Nucleus accumbens (tissue), 56 donors: ENCODE data around the gene UFL1.
"Not testable (repeated sequence)": the region's sequence is repeated elsewhere in the genome, so short reads cannot be mapped to it uniquely, and the experiment has no call there.

ENCODE experiments used
- DNase-seq, 56 donors: peaks; one replicate each; lab custom pipeline; 2025; lab: John Stamatoyannopoulos, UW

Gene UFL1

DNA sequence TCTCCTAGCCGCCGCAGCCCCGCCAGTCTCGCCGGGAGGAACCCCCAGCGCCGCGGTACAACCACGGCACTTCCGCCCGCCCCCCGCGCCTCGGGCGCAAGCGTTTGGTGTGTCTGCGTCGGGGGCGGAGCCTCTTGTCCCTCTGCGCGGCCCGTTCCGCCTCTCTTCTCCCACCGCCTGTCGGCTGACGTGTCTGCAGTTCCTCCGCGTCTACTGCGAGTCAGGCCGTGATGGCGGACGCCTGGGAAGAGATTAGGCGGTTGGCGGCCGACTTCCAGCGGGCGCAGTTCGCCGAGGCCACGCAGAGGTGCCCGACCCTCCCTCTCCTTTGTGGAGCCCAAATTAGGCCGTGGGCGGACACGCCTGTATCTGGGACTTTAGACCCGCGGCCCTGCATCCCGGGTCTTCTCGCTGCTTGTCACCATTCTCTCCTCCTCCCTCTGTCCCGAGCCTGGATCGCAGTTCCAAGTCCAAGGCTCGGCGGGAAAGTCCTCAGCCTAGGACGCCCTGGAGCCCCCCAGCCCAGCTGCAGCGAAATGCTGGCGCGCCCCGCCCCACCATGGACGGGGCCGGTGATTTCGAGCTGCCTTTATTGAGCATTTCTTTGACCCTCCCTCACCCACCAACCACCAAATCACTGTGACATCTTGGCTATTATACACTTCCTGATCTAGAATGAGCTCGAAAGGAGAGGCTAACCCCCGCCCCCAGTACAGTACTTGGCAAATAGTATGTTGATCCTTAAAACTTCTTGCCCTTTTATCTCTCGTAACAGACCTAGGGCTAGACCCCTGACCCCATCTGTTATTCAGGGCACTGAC is at the start of gene UFL1:
TSS of gene UFL1 (plus strand) at position 163 of the 821 bp plus-strand sequence. CDS start at position 231, 68 bp downstream.
- DNase-seq, result peak; percentile 56 to 96 (median 90)

DNA sequence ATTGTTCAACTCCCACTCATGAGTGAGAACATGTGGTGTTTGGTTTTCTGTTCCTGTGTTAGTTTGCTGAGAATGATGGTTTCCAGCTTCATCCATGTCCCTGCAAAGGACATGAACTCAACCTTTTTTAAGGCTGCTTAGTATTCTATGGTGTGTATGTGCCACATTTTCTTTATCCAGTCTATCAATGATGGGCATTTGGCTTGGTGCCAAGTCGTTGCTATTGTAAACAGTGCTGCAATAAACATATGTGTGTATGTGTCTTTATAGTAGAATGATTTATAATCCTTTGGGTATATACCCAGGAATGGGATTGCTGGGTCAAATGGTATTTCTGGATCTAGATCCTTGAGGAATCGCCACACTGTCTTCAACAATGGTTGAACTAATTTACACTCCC is 49.3 kb upstream of the UFL1 start:
- not testable (repeated sequence) for DNase-seq

DNA sequence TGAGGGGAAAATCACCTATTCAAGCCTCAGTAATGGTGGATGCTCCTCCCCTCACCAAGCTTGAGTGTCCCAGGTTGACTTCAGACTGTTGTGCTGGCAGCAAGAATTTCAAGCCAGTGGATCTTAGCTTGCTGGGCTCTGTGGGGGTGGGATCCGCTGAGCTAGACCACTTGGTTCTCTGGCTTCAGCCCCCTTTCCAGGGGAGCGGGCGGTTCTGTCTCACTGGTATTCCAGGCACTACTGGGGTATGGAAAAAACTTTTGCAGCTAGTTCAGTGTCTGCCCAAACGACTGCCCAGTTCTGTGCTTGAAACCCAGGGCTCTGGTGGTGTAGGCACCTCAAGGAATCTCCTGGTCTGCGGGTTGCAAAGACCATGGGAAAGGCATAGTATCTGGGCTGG is 42.9 kb upstream of the UFL1 start:
- DNase-seq, result no peak

DNA sequence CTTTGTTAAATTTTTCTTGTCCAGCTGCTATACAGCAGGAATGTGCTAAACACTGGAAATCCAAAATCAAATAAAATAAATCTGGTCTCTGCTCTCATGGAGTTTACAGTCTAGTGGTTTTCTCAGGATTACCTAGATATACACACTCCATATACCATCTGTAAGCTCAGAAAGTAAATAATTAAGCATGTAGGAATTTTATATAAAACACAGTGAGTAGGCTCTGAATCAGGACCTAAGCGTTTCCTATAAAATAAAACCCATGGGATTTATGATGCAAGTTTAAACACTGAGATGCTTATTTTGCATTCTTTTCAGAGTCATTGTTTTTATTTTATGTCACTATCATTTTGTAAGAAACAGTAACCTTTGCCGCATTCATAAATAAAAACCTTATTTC is 29.7 kb upstream of the UFL1 start:
- DNase-seq, result no peak

DNA sequence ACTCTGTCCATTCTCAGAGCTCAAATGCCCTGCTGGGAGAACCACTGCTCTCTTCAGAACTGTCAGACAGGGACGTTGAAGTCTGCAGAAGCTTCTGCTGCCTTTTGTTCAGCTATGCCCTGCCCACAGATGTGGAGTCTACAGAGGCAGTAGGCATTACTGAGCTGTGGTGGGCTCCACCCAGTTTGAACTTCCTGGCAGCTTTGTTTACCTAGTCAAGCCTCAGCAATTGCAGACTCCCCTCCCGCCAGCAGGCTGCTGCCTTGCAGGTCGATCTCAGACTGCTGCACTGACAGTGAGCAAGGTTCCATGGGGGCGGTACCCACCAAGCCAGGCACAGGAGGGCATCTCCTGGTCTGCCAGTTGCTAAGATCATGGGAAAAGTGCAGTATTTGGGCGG is 21.8 kb upstream of the UFL1 start:
- no peak for DNase-seq

DNA sequence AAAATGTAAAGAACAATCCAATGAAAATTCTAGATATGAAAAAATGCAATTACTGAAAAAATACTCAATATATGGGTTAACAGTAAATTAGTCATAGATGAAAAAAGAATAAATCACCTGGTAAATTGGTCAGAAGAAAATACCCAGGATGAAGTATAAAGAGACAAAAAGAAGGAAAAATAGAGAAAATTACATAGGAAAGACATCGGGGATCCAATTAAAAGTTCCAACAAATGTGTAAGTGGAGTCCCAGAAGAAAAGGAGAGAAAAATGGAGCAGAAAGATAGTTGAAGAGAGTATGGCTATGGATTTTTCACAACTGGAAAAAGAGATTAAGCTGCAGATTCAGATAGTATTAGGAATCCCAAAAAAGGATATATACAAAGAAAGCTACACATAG is 18.7 kb upstream of the UFL1 start:
- DNase-seq, result no peak

DNA sequence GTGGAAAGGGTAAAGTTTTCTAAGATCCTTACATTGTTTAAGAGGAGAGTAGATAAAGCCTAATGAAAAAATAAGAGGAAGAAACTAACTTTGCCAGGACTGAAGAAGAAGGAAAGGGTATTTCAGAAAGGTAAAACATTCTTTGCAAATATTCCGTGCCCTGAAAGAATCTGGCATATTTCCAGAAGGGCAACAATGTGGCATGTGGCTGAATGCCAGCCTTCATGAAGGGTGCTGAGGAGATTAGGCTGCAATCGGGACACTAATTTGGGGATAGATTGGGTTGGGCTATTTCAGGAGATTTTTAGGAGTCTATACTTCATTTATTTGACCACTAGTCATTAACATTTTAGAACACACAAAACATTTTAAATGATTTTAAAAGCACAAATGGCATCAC is 16.2 kb upstream of the UFL1 start:
- no peak for DNase-seq

DNA sequence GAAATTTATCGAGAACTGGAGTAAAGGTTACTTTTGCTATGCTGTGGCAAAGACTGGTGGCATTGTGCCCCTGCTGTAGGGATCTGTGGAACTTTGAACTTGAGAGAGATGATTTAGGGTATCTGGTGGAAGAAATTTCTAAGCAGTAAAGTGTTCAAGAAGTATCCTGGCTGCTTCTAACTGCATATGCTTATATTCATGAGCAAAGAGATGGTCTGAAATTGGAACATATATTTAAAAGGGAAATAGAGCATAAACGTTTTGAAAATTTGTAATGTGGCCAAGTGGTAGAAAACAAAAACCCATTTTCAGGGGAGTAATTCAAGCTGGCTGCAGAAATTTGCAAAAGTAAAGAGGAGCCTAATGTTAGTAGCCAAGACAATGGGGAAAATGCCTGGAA is 12.3 kb upstream of the UFL1 start:
- DNase-seq, result no peak

DNA sequence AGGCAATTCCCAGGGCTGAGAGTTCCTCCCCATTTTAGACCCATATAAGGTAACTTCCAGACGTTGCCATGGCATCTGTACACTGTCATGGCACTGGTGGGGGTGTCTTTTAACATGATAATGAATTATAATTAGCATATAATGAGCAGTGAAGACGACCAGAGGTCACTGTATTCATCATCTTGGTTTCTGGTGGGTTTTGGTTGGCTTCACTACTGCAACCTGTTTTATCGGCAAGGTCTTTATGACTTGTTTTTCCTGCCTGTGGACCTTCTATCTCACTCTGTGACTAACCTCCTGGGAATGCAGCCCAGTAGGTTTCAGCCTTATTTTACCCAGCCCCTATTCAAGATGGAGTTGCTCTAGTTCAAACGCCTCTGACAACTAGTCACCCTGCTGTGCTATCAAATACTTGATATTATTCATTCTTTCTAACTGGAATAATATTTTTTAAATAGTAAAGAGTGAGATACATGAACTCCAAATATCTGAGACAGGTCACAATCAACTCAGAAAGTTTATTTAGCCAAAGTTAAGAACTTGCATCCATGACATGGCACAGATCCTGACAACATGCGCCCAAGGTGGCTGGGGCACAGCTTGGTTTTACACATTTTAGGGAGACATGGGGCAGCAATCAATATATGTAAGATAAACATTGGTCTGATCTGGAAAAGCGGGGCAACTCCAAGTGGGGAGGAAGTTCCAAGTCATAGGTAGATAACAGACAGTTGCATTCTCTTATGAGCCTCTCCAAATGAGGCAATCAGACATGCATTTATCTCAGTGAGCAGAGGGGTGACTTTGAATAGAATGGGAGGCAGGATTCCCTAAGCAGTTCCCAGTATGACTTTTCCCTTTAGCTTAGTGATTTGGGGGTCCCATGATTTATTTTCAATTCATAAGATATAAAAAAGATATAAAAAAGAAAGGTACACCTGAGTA is 1.2 kb upstream of the UFL1 start:
- DNase-seq, result no peak

DNA sequence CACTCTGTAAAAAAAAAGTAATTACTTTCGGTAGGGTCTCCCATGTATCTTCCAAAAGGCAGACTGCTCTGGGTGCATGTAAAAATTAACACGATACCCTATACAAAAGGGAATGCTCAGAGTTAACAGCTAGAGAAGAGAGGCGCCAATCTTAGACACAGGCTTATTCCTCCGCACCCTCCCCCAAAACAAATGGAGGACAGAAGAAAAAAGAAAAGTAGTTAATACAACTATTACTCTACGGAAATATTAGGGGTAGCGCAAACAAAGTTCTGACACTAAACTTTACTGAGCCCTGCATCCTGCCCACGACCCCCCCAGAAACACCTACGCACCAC is 331 bp upstream of the UFL1 start:
- DNase-seq, result no peak

DNA sequence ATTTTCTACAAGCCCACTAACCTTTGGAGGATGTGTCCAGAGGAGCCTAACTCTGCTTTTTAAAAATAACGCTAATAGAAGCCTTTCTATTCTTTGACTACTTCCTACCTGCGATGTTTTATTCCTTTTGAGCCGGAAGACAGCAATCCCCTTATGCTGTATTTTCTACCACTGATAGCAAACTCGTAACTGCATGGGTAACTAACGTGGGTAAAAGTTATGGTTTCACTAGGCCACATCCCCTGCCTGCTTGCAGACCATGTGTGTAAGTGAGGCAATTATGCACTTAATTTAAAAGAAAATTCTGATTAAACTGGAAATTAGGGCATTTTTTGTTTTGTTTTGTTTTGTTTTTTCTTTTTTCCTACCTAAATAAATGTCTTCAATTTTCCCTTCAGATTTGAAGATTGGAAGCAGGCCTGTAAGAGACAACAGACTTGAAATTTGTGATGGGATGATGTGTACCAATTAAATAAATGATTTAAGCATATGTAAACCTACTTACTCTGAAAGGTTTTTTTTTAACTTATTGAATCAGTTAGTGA is 931 bp downstream of the UFL1 start:
- no peak for DNase-seq

DNA sequence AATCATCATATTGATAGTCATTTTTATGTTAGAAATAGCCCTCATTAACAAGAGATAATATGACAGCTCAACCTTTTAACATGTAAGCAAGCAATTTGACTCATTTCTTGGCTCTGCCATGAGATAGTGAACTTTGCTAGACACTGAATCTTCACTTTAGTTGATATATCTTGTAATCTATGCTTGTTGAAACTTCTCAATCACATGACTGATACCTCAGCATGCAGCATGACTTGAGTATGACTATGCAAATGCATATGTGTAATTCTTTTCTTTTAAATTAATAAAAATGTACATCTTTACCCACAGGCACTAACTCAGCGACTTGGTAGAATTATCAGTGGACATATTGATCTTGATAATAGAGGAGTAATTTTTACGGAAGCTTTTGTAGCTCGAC is 6.6 kb downstream of the UFL1 start:
- DNase-seq, result no peak

DNA sequence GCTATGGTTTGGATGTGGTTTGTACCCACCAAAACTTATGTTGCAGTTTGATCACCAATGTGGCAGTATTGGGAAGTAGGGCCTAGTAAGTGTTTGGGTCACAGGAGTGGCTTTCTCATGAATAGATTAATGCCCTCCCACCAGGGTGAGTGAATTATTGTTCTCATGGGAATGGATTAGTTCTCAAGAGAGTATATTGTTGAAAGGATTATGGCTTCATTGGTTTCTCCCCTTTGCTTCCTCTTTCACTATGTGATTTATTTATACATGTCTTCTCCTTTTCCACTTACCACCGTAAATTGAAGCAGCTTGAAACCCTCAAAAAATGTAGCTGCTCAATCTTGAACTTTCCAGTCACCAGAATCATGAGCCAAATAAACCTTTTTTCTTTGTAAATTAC is 10.8 kb downstream of the UFL1 start:
- no peak for DNase-seq

DNA sequence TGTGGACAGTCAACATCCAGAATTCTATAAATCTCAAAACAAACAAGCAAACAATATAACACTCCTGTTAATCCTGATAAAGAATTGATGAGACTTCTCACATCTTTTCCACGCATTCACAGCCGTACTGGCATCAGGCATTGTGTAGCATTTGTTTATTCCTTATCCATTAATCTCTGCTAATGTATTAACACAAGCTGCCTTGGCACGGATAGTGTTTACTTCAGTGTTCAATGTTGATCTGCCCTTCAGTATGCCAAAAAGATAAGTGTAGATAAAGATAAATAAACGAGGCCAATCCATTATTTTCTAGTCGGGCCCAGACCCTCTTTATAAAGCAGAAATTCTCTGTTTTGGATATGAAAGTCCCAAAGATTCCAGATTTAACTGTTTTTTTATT is 16.1 kb downstream of the UFL1 start:
- no peak for DNase-seq

DNA sequence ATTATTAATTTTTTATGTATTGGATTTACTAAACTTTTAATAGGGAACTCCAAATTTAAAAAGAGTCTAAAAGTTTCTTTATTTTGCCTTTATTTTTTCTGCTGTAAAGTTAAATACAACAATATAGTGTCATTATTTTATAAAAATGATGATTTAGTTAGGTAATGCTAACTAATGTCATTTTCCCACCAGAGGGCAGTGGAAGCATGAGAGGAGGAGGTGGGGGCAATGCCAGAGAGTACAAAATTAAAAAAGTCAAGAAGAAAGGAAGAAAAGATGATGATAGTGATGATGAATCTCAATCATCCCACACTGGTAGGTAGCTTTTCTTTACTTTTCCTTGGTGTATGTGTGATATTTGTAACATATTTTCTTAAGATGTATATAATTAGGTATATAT is 21.1 kb downstream of the UFL1 start:
- DNase-seq, result no peak

DNA sequence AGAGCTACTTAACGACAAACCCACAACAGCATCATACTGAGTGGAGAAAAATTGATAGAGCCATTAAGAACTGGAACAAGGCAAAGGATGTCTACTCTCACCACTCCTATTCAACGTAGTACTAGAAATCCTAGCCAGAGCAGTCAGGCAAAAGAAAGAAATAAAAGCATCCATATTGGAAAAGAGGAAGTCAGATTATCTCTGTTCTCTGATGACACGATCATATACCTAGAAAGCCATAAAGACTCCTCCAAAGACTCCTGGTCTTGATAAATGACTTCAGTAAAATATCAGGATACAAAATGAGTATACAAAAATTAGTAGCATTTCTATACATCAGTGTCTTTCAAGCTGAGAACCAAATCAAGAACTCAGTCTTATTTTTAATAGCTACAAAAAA is 24.3 kb downstream of the UFL1 start:
- no peak for DNase-seq

DNA sequence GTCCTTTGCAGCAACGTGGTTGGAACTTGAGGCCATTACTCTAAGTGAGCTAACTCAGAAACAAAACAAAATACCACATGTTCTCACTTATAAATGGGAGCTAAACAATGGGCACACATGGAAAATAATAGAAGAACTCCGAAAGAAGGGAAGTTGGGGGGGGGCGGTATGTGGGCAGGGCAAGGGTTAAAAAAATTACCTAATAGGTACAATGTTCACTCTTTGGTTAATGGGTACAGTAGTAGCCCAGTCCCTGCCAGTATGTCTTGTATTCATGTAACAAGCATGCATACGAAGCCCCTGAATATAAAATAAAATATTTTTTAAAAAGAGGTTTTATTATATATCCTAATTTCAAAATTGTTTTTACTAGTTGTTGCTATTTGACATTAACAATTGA is 26.0 kb downstream of the UFL1 start:
- DNase-seq, result no peak

DNA sequence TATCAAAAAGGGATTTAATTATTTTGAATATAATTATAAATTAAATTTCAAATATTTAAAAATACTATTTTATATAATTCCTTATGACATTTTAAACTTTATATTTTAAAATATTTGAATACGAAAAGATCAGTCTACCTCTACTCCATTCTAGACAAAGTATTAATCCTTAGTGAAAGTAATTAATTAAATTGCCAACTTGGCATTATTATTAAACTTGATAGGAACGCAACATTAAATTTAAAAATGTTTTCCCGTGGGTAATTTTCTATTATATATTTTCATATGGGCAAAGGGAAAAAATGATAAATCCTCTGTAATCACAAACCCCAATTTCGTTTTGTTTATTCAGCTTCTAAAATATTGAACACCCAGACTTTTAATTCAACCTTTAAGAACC is 33.0 kb downstream of the UFL1 start:
- DNase-seq, result no peak

DNA sequence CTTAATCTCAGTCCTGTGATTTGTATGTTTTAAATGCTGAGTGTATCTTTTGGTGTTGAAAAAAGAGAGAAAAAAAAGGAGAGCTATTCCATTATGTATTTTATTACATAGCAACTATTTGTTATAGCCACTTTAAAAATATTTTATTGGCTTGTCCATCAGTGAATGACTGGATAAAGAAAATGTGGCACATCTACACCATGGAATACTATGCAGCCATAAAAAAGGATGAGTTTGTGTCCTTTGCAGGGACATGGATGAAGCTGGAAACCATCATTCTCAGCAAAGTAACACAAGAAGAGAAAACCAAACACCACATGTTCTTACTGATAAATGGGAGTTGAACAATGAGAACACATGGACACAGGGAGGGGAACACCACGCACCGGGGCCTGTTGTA is 38.1 kb downstream of the UFL1 start:
- DNase-seq, result not testable (repeated sequence)

DNA sequence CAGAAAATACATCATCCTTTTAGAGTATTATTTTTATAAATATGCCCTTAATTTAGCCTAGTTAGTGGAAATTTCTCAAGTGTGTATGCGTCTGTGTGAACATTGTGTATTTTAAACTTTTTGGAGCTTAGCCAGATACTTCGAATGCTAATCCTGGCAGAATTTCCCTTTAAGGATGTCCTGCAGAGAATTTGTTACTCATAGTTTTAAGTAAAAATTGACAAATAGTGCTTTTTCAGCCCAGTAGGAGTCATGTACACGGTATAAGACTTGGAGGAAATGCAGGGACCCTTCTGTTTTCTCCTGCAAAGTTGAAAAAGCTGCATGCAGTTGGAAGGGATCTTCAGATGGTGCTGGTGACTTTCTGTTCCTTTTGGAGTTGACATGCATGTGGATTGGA is 41.3 kb downstream of the UFL1 start, which contains the start of gene FHL5:
TSS of gene FHL5 (plus strand) at position 243 of the 400 bp plus-strand sequence. CDS start 40,486 bp downstream, outside the sequence.
- DNase-seq, result no peak

DNA sequence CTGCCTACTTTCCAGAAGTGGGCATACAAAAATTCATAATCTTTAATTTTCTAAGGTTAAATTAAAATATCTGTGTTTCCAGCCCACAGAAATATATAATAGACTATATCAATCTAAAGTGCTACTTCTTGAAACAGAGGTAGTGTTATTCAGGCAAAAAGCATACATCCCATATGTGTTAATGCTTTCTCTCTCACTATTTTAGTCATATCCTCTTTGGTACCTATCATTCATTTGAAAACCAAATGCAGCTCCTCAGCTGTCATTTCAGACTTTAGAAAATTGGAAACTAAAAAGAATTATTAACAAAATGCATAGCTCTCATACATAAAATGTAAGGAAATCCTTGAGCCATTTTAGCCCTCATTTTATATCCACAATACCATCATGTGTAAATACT is 42.2 kb downstream of the UFL1 start:
- no peak for DNase-seq
